Left forelimb (tissue), 1 donor: ENCODE results near the gene CCNT2.
"Not testable (repeated sequence)": the region's sequence is repeated elsewhere in the genome, so short reads cannot be mapped to it uniquely, and the experiment has no call there.

ENCODE experiments used
- DNase-seq: peaks from one replicate; pipeline ENCODE4 v3.0.0-alpha.2; 2018; ENCODE audit warnings: low spot score

The CCNT2 gene

DNA sequence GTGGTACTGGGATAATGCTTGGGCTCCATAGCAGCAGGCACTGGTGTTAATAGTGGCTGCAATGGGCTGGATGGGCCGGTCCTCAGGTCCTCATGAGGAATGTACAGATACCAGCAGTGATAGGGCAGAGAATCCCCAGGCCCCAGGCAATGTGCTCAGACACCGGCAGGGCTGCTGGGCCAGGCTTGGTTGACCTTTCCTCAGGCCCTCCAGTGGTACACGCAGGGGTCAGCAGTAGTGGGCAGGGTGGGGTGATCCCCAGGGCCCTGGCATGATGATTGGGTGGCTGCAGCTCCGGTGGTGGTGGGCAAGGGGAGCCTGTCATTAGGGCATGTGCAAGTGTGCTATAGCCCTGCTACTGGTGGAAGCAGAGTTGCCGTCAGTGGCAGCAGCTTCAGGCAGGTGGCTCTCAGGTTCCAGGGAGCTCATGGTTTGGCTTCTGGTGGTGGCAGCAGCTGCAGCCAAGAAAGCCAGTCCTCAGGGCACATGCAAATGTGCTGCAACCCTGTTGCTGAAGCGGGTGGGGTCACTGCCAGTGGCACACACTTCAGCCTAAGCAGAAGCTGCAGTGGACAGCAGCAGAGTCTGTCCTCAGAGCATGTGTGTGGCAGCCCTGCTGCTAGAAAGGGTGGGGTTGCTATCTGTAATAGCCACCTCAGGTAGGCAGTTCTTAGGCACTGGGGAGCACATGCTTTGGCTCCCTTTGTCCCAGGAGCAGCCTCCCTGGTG, 56.8 kb downstream of the CCNT2 start:
- no peak for DNase-seq

DNA sequence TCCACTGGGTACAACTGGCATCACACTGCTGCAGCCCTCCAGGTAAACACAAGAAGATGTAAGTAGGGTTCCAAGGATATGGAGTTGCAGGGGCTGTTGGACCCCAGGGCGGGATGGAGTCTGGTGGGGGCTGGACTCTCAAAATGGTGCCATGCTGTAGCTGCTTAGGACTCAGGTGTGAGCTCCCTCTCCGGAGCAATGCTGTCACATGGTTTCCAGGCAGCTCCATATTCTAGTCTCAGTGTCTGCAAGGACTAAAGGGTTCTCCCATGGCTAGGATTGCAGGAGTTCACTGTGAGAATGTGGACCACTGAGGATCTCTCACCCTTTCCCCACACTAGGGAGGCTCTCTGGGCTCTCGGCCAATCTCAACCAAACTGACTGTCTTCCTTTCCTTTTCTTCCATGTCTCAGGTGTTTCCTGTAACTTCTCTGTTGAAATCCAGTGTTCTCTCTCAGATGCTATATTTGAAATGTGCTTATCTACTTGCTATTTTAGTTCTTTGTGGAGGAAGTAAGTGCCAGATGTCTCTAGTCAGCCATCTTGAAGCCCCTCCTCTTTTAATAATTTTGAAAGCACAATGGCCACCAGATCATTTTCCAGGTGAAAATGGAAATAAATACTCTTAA, 57.6 kb downstream of the CCNT2 start:
- no peak for DNase-seq

DNA sequence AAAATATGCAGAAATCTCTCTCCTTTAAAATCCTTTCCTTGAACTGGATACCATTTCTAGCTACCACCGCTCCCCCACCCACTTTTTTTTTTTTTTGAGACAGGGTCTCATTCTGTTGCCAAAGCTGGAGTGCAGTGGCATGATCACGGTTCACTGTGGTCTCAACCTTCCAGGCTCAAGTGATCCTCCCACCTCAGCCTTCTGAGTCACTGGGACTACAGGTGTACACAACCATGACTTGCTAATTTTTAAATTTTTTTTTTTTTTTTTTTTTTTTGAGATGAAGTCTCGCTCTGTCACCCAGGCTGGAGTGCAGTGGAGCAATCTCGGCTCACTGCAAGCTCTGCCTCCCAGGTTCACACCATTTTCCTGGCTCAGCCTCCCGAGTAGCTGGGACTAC, 58.5 kb downstream of the CCNT2 start:
- not testable (repeated sequence) for DNase-seq

DNA sequence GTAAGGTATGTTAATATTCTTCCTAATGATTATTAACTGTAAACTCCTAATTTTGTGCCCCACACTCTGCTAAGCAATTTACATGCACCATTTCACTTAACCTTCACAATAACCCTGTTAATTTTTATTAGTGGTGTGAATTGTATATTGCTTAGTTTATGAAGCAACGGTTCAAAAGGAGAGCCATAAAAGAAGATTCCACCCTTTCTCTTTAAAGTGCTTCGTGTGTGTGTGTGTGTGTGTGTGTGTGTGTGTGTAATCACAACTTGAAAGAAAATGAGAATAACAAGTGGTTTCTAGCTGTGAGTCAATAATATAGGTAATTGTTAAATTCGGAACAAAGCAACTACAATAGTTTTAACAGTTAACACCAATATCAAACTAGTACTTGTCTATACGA, 60.6 kb downstream of the CCNT2 start:
- no peak for DNase-seq

DNA sequence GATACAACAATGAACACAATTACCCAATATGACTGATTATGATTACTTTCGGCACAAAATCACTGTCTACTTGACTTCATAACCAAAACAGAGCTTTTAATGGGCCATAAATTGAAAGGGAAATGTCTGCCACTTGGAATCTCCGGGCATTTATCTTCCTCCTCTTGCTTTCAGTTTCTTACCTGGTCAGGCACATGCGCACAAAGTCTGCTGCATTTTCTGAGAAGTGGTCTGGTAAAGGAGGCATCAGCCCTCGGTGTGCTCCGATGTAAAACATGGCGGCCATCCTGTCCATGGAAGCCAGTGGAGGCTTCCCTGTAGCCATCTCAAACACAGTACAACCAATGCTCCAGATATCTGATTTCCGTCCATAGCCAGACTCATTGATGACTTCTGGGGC, 62.0 kb downstream of the CCNT2 start:
- no peak for DNase-seq

DNA sequence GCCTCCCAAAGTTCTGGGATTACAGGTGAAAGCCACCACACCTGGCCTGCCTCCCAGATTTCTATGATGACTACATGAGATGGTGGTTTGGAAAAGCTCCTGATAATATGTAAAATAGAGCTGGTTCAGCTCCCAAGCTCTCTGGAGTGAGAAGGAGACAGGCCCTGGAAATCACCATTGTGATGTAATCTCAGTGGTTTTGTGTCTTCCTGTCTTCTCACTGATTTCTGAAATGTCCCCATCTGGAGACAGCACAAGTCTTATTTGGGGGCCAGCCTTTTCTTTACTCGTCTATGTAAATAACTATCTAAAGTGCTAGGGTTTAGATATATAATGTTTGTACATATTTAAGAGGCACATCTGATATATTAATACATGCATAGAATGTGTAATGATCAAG, 64.0 kb downstream of the CCNT2 start:
- no peak for DNase-seq

DNA sequence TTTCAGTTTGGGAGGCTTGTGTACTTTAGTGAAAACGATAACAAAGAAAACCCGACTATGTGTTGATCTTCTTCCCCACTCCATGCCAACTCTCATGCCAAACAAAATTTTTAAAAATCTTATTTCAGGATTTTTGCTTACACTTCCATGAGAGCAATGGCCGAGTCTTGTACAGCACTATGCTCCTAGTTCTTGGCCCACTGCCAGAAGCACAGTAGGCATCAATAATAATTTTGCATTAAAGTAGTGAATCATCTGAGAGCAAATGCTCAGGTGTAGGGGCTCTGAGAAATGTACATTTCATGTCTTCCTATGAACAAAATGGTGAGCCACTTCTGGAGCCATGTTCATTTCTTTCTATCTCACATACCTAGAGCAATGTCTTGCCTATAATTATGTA, 66.4 kb downstream of the CCNT2 start:
- no peak for DNase-seq

DNA sequence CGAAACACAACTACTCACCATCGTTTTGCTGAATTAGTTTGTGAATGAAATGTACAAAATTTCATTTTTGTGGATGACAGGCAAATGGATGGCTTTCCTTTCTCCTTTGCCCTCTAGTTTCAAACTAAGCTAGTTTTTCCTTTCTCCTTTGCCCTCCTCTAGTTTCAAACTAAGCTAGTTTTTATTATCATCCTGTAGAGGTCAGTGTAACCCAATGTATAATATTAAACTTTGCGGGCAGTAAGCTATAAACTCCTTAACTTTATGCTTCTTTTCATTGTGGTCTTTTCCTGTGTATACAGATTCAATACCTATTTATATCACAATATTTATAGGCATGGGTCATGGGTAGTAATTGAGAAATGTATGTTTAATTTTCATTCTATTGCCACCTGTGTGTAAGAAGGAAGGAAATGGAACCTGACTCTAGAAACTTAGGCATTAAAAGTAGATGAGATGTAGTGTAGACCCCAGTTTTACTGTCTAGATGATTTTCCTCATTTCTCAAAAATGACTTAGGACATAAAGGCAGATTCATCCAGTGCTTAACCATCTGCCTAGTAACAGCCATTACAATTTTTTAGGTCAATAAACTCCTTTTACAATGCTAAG, 70.5 kb downstream of the CCNT2 start:
- no peak for DNase-seq

DNA sequence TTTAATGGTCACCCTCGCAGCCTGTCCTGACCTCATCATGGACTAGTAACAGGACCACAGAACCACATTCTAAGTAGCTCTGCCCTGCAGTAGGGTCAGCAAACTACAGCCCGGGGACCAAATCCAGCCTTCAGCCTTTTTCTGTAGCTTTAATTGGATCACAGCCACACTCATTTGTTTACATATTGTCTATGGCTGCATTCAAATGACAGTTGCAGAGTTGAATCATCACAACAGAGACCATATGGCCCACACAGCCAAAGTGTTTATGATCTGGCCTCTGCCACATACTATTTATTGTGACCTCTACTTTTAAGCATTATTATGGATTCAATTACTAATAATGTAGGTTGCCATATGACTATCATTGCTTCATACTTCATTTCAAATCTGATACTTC, 80.9 kb downstream of the CCNT2 start:
- no peak for DNase-seq

DNA sequence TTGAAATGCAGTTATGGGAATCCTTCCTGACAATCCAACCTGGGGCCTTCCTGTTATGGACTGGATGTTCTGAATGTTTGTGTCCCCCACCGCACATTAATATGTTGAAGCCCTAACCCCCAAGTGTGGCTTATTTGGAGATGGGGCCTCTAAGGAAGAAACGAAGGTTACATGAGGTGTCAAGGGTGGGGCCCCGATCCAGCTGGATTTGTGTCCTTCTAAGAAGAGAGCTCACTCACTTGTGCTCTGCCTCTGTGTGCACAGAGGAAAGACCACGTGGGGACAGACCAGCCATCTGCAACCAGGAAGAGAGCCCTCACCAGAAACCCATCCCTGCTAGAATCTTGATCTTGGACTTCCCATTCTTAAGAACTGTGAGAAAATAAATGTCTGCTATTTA, 84.2 kb downstream of the CCNT2 start:
- no peak for DNase-seq

DNA sequence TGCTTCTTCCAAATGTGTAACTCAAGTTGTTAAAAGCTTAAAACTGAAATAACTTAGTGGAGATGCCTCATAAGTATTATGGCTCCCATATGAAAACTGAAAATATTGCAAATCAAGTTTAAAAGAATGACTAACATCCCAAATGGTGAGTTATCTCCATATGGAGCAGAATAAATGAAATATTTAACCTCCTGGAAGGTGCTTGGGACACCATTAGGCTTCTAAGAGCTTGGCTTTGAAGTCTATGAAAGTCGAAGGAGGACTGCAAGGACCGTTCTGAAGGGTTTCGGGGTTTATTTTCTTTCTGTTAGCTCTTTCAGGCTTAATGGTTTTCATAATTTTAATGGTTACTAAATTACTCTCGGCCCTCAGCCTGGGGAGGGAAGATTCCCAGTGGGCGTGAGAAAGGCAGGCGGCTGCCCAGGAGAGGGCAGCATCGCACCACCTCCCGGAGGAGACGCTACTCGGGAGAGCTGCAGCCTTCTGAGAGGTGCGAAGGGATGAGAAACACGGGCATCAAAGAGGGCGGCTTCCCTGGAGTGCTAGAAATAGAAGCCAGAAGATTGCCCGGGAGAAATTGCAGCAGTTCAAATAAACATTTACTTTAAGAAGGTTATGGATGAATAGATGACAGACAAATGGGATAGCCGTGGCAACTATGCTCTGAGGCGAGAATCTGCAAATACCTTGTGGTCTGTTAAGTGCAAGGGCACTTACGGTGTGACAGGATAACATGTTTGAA, 85.6 kb downstream of the CCNT2 start:
- DNase-seq, result peak; percentile 70

DNA sequence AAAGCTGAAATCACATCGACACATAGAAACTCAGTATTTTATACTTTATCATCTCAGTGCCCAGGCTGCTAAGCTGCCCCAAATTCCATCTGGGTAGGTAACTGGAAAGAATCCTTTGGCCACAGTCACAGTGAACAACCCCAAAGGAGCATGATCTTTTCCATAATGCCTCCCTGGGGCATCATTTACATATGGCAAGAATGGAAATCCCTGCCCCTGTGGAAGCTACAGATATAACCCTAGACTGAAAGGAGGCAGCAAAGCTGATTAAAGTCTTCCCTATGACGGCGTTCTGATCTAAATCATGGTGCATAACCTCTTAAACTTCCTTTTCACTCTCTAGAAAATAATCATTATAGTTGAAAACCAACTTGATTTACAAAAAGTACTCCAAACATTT, 87.1 kb downstream of the CCNT2 start:
- no peak for DNase-seq
